GM19468 (cell line): ENCODE measurements around the gene C3.
"Not testable (repeated sequence)": the region's sequence is repeated elsewhere in the genome, so short reads cannot be mapped to it uniquely, and the experiment has no call there.

Experiments
- ATAC-seq: cut with Tn5 transposase; IDR thresholded peaks from one replicate; pipeline ENCODE4 v1.9.1; 2021; ENCODE audit warnings: mild to moderate bottlenecking, moderate library complexity, moderate number of reproducible peaks; ENCODE audit not compliant: unreplicated experiment; ENCODE audit errors: extremely low read depth

C3 gene

DNA sequence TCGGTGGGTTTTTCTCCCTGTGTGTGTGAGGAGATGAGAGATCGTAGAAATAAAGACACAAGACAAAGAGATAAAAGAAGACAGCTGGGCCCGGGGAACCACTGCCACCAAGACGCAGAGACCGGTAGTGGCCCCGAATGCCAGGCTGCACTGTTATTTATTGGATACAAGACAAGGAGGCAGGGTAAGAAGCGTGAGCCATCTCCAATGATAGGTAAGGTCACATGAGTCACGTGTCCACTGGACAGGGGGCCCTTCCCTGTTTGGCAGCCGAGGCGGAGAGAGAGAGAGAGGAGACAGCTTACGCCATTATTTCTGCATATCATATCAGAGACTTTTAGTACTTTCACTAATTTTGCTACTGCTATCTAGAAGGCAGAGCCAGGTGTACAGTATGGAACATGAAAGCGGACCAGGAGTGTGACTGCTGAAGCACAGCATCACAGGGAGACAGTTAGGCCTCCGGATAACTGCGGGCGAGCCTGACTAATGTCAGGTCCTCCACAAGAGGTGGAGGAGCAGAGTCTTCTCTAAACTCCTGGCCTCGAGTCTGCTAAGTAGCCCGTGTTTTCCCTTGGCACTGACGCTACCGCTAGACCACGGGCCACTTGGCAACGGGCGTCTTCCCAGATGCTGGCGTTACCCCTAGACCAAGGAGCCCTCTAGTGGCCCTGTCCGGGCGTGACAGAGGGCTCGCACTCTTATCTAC is 87.5 kb downstream of the C3 start:
- not testable (repeated sequence) for ATAC-seq

DNA sequence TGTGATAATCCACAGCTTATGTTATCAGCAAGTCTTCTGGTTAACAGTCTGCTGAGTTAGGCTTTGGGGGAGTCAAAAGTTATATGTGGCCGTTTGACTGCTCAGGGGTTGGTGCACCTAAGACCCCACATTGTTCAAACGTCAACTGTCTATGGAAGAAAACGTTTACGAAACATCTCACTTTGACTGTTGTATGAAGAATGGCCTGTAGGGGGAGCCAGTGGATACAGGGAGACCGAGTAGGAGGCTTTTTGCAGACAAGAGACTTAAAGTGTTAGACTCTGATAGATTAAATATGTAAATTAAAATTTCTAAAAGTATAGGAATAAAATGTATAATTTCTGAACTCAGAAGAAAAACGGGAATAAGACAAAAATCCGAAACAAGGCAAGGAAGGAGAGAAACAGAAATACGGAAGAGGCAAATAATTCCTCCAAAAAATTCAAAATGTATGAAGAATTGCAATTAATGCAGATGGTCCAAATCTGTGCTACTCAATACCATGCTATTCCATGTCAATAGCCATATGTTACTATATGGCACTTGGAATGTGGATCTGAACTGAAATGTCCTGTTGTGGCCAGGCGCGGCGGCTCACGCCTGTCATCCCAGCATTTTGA is 88.3 kb downstream of the C3 start:
- no peak for ATAC-seq
